DLD1 (cell line): ENCODE measurements around the gene CFB.
"Not testable (repeated sequence)": the region's sequence is repeated elsewhere in the genome, so short reads cannot be mapped to it uniquely, and the experiment has no call there.

Experiments used
- in situ Hi-C: cut with HindIII; loops from 2 replicates; pipeline ENCODE4 v1.10.0; 2017; ENCODE audit warnings: low sequenced_read_pairs

CFB gene

DNA sequence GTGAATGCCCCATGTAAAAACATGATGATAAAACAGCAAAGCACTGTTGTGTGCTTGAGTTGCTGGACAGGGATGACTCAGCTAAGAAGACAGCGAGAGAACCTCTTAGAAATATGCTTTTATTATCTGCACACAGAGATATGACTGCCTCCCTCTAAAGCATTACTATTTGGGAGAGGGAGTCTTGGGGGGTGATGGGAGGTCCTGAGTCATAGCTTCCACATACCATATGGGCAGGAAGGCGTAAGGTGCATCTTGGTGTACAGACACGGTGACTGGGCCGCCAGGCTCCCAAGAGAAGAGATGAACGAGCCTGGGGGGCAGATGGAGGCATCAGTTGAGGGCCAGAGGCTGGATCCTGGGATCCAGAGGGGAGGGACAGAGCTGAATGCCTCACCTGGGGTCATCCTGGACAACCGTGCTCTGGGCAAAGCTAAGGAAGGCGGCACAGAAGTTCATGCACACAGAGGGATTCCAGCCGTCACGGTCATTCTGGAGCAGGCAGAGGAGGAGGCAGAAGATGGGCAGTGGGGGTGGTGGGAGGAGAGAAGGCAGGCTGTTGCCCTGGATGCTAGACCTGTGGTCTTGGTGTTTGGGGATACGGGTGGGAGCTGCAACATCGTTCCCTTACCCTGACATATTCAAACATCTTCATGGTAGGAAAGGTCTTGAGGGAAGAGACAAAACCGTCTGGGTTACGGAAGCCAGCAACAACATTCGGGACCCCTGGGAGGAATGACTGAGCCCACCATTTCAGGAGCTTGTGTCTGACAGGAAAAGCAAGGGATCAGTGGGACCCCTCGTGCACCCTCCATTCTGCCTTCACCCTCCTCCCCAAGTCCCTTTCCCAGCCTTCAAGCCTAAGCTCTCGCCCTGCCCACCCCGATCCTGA is 24.1 kb downstream of the CFB start:
- in situ Hi-C loops, result no loop called here

DNA sequence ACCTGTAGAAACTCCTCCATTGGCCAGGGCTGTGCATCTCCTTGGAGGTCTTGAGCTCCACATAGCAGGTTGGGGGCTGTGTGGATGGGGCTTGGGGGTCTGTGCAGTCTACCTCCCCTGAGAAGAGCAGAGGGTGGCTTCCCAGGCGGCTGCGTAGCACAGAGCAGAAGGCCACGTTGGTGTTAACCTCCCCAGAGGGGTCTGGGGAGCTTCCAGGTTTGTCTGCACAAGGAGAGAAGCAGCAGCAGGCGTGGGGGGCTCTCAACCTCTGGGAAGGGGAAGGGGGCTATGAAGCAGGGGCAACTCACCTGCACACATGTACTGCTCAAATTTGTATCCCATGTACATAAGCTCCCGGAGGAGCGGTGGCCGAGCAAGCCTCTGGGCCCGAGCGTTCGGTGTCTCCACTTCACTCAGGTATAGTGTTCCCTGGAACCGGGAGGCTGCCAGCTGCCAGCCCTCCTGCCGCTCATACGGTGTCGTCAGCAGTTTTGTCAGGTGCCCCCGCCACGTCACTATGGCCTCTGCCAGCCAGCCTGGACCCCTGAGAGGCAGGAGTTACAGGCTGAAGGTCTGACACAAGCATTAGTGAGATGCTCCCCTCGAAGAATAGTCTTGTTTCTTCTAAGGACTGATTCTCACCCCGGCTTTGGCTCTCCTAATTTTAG is 24.8 kb downstream of the CFB start:
- in situ Hi-C loops, result no loop called here

DNA sequence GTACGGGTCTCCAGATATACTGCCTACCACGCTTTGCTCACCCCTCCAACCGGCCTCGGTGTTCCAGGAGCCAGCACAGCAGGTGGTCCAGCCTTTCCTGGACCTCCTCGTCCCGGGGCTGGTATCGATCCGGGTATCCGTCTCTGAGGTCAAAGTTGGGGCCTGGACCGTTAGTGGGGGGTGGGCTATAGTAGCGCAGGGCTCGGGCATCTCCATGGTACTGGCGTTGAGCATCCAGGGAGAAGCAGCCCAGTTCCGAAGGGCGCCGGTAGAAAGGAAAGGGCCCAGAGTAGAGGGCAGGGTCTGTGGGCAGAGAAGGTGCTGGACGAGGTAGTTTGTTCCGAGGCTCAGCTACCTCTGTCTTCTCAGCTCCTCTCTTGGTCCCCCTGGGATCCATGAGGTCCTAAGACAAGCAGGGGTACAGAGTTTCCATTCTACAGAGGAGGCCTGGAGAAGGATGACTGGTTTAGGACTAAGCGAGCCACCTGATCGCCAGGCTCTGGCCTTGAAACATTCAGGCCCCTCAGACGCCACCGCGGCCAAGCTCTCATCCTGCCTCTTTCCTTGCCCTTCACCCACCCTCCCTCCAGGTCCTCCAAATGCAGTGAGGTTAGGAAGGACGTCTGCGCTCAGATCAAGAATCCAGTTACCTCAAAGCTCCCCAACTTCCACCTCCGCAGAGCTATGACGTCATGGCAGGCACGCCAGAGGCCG is 25.5 kb downstream of the CFB start:
- in situ Hi-C loops, result no loop called here

DNA sequence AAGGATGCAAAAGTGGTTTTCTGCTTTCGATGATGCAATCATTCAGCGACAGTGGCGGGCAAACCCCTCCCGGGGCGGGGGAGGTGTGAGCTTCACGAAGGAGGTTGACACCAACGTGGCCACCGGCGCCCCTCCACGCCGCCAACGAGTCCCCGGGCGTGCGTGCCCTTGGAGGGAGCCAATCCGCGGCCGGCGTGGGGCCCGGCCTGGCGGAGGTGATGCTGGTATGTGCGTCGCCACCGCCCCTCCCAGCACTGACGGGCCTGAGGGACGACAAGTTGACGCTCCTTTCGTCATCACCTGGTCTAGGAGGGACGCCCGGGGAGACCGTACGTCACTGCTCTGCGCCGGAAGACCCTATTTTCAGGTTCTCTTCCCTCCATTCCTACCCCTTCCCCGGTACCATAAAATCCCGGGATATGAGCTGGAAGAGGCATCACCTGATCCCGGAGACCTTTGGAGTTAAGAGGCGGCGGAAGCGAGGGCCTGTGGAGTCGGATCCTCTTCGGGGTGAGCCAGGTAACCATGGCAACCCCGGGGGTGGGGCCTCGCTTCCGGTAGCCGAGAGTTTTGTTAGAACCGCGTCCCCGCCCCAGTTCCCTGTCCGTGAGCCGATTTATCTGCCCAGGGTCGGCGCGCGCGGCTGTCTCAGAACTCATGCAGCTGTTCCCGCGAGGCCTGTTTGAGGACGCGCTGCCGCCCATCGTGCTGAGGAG is 26.3 kb downstream of the CFB start, which contains the start of gene DXO:
Gene DXO (minus strand): TSS at position 146 of the 716 bp plus-strand sequence. CDS start 463 bp downstream, outside the sequence.
- in situ Hi-C loops, result no loop called here

DNA sequence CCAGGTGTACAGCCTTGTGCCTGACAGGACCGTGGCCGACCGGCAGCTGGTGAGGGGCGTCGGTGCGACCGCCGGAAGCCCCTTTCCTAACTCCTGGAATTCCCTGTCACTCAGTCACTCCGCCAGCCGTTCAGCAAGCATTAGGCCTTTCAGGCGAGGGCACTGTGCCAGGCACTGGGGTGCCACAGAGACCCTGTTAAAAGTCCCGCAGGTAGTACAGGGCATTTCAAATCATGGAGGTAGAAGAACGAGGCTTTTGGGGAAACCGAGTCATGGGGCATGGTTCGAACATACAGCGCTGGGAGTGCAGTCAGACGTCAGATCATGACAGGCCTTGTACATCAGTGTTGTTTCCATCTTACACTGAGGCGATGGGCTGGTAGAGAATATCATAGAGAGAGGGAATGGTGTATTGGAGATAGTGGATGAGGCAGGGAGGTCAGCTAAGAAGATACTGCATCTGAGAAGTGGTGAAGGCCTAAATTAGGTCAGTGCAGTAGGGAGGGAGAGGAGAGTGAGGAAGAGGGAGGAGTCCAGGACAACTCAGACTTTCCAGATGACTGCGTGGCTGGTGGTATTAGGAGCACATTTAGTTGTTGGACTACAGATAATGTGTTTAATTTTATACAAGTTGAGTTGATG is 26.9 kb downstream of the CFB start:
- in situ Hi-C loops, result no loop called here

DNA sequence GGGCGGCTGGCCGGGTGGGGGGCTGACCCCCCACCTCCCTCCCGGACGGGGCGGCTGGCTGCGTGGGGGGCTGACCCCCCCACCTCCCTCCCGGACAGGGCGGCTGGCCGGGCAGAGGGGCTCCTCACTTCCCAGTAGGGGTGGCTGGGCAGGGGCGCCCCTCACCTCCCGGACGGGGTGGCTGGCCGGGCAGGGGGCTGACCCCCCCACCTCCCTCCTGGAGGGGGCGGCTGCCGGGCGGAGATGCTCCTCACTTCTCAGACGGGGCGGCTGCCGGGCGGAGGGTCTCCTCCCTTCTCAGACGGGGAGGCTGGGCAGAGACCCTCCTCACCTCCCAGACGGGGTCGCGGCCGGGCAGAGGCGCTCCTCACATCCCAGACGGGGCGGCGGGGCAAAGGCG is 30.2 kb downstream of the CFB start:
- in situ Hi-C loops, result not testable (repeated sequence)

DNA sequence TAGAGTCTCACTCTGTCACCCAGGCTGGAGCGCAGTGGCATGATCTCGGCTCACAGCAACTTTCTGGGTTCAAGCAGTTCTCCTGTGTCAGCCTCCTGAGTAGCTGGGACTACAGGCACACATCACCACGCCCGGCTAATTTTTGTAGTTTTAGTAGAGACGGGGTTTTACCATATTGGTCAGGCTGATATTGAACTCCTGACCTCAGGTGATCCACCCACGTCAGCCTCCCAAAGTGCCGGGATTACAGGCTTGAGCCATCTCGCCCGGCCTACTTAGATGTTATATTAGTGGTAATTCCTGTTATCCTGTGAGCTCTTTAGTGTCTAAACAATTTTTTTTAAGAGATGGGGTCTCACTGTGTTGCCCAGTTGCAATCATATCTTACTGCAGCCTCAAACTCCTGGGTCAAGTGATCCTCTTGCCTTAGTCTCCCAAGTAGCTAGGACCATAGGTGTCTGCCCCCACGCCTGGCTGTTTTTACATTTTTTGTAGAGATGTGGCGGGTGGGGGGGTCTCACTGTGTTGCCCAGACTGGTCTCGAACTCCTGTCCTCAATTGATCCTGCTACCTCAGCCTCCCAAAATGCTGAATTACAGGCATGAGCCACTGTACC is 32.0 kb downstream of the CFB start:
- in situ Hi-C loops, result no loop called here

DNA sequence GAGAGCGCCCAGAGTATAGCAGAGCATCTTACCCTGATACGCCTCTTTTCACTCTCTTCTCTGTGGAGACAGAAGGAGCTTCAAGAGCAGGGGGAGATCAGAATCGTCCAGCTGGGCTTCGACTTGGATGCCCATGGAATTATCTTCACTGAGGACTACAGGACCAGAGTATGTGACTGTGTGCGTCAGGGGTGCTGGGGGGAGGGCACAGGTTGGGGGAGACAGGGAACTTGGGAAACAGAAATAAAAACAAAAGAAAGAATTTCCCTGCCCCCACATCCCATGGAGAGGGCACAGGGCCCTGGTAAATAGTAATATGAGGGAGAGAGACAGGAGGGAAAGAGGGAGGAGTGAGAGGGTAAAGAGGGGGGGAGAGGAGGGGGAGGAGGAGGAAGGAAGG is 32.9 kb downstream of the CFB start:
- in situ Hi-C loops, result no loop called here

DNA sequence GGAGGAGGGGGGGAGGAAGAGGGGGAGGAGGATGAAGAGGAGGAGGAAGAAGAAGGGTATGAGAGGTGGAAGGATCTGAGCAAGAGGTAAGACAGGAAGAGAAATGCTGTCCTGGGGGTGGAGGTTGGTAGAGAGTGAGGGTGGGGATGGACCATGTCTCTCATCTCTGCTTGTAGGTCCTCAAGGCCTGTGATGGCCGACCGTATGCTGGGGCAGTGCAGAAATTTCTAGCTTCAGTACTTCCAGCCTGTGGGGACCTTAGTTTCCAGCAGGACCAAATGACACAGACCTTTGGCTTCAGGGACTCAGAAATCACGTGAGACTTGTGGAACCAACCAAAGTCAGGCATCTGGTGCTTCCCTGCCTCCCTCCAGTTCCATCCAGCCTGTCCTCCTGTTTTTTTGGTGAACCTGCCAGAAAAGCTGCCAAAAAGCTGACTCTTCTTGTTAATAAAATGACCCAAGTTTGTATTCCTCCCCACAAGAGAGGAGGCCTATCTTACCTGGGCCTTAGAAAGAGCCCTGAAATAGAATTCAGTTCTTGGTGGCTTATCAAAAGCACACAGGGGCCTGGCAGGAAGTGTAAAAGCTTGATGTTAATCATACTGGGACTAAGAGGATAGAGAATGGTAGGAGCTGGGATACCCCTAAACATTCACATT is 33.5 kb downstream of the CFB start:
- in situ Hi-C loops, result no loop called here

DNA sequence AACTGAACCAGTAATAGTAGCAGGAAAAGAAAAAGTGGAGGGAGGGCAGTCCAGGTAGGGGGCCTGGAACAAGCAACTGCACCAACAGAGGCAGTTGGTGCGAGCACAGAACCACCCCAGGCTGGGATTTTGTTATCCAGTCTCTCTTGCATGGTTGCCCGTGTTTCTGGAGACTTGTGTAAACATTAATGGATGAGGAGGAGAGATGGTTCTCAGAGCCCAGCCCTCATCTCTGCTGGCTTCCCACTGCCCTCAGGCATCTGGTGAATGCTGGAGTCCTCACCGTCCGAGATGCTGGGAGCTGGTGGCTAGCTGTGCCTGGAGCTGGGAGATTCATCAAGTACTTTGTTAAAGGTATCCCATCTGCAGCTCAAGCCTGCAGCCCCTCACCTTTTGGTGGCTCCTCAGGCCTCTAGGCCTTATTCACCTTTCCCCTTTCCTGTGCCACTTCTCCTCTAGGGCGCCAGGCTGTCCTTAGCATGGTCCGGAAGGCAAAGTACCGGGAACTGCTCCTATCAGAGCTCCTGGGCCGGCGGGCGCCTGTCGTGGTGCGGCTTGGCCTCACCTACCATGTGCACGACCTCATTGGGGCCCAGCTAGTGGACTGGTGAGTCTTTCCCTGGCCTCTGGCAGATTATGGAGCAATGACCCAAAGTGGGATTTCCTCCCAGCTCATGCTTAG is 34.4 kb downstream of the CFB start:
- in situ Hi-C loops, result not testable (repeated sequence)

DNA sequence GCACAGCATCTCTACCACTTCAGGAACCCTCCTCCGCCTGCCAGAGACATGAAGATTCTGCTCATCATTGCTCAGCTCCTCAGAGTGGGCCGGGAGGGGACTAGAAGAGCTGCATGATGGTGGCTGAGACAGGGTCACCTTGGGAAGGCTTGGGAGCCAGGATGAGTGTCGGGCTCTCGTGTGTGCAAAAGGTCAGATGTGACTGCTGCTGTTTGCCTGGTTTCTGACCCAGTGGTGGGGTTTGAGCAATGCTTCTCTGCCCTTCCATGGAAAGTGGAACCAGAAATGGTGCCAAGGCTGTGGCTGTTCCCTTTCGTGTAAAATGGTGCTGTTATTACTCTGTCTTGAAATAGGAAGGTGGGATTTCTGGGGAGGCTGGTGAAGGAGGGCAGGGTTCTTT is 35.1 kb downstream of the CFB start:
- in situ Hi-C loops, result not testable (repeated sequence)

DNA sequence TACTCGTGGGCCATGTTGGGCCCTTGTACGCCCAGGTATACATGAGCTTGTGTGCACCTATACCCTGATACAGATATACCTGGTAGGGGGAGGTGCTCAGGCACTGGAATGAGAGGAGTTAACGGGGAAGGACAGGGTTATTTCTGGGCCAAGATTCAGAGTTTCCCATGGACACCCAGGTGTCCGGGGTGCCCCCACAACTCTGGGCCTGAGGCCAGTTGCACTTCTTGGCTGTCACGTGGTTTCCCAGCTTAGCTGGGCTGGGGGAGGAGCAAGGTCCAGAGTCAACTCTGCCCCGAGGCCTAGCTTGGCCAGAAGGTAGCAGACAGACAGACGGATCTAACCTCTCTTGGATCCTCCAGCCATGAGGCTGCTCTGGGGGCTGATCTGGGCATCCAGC is 35.8 kb downstream of the CFB start, which contains the start of gene C4A:
Gene C4A (plus strand): TSS at position 314 of the 400 bp plus-strand sequence. CDS start 51 bp downstream, at position 365.
- in situ Hi-C loops, result not testable (repeated sequence)

DNA sequence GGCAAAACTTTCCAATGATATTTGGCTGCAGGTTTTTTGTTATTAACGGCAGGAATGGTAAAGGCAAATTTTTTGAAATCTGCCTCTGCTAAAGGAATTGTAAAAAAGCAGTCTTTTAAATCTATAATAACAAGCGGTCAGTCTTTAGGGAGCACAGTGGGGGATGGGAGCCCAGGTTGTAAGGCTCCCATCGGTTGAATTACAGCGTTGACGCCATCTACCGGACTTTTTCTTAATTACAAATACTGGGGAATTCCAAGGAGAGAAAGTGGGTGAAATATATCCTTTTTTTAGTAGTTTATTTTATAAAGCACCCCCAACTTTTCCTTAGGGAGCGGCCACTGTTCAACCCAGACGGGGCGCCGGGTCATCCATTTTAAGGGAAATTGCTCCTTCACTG is 43.5 kb downstream of the CFB start:
- in situ Hi-C loops, result not testable (repeated sequence)

DNA sequence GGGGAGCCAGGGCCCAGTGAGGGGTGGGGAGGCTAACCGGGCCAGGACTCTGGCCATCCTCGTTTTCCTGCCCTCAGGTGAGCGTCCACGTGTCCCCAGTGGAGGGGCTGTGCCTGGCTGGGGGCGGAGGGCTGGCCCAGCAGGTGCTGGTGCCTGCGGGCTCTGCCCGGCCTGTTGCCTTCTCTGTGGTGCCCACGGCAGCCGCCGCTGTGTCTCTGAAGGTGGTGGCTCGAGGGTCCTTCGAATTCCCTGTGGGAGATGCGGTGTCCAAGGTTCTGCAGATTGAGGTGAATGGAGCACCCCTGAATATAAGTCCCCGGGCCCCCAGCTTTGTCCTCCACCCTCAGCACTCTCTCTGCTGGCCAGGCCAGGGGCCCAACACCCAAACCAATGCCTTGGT is 48.5 kb downstream of the CFB start:
- in situ Hi-C loops, result not testable (repeated sequence)

DNA sequence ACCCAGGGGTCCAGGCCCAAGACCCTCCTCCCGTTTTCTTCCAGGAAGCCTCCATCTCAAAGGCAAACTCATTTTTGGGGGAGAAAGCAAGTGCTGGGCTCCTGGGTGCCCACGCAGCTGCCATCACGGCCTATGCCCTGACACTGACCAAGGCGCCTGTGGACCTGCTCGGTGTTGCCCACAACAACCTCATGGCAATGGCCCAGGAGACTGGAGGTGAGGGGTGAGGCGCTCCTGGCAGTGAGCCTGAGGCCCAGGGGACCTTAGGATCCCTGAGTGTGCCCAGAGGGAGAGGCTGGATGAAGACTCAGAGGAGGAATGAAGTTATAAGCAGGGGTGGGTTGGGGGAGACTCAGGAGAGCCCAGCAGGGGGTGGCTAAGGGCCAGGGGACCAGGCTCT is 50.5 kb downstream of the CFB start:
- in situ Hi-C loops, result not testable (repeated sequence)
